ENCODE results near the gene IFI27L2.

IFI27L2 gene, protein sequence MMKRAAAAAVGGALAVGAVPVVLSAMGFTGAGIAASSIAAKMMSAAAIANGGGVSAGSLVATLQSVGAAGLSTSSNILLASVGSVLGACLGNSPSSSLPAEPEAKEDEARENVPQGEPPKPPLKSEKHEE

GRCh38 chr14:94129111-94129757 lies at the start of gene IFI27L2:
IFI27L2 (minus strand) TSS chr14:94129604; CDS start chr14:94129564, 40 bp downstream.
- TF ChIP-seq, protein P1, sequence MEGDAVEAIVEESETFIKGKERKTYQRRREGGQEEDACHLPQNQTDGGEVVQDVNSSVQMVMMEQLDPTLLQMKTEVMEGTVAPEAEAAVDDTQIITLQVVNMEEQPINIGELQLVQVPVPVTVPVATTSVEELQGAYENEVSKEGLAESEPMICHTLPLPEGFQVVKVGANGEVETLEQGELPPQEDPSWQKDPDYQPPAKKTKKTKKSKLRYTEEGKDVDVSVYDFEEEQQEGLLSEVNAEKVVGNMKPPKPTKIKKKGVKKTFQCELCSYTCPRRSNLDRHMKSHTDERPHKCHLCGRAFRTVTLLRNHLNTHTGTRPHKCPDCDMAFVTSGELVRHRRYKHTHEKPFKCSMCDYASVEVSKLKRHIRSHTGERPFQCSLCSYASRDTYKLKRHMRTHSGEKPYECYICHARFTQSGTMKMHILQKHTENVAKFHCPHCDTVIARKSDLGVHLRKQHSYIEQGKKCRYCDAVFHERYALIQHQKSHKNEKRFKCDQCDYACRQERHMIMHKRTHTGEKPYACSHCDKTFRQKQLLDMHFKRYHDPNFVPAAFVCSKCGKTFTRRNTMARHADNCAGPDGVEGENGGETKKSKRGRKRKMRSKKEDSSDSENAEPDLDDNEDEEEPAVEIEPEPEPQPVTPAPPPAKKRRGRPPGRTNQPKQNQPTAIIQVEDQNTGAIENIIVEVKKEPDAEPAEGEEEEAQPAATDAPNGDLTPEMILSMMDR (IDR thresholded peaks at IDR 0.05) = 0 out of 2 replicates have a peak, but pooled peaks have one; percentile 12

- TF ChIP-seq, protein P1 (IDR thresholded peaks at IDR 0.05) = no peak
Observed at GRCh38 chr14:94177806-94178205, 48.4 kb upstream of the IFI27L2 start.

DNA sequence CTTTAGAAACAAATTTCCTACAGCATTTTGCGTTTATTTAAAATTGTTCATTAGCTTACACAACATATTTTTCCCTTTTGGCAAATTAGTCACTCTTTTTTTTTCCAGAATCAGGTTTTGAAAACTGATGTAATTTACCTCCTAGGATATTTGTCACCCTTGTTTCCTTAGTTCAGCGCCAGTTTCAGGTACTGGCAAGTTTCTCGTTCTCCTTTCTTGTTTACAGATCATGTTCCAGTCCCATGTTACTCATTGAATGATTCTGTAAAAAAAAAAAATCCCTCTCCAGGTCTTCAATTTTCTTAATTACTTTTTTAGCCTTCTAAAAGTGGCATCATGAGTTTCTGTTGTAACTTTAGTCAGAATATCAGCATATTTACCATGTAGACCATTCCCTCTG lies 47.4 kb upstream of the IFI27L2 start:
- TF ChIP-seq, protein P1 (IDR thresholded peaks at IDR 0.05) = no peak

DNA sequence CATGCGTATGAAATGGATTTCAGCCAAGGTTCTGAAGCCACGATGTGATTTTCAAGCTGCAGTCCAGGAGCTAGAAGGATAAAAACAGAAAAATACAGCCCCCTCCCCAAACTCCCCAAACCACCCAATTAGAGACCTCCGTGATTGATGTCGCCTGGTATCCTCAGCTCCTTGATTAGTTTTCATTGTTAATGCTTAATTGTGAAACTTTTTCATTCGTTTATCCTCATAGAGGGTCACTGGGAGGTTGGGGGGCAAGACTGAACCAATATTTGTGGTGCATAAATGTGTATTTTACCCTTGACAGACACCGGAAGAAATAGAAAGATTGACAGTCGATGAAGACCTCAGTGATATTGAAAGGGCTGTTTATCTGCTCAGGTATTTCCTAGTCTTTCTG lies 46.3 kb upstream of the IFI27L2 start:
- TF ChIP-seq, protein P1 (IDR thresholded peaks at IDR 0.05) = no peak

- TF ChIP-seq, protein P1 (IDR thresholded peaks at IDR 0.05) = no peak
Observed at GRCh38 chr14:94175011-94175745, 45.8 kb upstream of the IFI27L2 start.

GRCh38 chr14:94174604-94175010 lies 45.2 kb upstream of the IFI27L2 start:
- TF ChIP-seq, protein P1 (IDR thresholded peaks at IDR 0.05) = no peak

- TF ChIP-seq, protein P1 (IDR thresholded peaks at IDR 0.05) = no peak
Observed at GRCh38 chr14:94173885-94174603, 44.6 kb upstream of the IFI27L2 start, which contains the start of gene PPP4R4. PPP4R4 (plus strand) TSS chr14:94174322; CDS start chr14:94174466, 144 bp downstream.

All from LNCAP (cell line).